GF-D8 (cell line): ENCODE data around the gene RBMS3.
"Not testable (repeated sequence)": the region's sequence is repeated elsewhere in the genome, so short reads cannot be mapped to it uniquely, and the experiment has no call there.

Source experiments
- DNase-seq: peaks from one replicate; lab custom pipeline; 2025; lab: John Stamatoyannopoulos, UW

RBMS3 gene

DNA sequence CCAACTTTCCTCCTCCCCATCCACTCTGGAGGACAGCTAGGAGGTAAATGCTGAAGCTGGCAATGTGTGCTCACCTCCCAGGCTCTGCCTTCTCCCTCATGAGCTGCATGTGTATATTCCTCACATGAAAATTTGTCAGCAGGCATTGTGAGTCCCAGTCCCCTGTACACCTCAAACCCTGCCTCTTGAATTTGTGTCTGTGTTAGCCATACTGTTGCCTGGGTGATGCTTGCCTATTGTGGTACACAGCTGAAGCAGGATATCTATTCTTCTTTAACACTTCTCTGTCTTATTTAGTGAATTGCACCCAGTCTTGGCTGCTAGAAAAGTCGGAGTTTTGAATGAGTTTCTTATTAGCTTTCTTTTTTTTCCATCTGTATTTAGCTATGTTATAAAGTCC, 739.5 kb downstream of the RBMS3 start:
- no peak for DNase-seq

DNA sequence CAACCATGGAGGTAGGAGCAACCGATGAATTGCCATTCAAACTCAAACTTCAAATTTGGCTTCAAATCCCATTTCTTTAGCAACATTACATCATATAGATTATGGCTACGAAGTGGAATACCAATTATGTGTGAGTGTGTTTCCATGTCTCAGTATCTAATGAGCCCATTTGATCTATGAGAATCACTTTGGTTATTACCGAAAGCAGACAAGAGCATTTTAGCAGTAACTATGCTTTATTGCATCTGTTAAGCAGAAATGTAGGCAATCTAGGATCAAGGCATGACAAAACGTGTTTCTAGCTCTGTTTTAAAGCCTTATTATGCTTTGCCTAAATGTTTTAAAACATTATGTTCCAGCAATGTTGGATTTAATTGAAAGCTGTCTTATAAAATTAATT, 743.6 kb downstream of the RBMS3 start:
- DNase-seq = no peak

DNA sequence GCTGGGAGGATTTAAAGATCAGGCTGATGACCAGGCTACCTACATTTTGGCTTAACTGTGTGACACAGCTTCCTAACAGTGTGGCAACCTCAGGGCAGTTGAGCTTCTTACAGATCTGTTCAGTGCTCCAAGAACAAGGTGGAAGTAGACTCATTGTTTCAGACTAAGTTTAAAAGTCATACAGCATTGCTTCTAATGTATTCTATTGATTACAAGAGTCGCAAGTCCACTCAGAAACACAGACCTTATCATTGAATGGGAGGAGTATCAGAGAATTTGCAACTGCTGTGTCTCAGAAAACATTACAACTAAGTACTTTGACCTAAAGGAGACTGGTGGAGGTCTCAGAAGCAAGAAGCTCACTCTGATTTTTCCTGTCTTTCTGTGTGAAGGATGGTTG, 746.0 kb downstream of the RBMS3 start:
- DNase-seq = no peak

DNA sequence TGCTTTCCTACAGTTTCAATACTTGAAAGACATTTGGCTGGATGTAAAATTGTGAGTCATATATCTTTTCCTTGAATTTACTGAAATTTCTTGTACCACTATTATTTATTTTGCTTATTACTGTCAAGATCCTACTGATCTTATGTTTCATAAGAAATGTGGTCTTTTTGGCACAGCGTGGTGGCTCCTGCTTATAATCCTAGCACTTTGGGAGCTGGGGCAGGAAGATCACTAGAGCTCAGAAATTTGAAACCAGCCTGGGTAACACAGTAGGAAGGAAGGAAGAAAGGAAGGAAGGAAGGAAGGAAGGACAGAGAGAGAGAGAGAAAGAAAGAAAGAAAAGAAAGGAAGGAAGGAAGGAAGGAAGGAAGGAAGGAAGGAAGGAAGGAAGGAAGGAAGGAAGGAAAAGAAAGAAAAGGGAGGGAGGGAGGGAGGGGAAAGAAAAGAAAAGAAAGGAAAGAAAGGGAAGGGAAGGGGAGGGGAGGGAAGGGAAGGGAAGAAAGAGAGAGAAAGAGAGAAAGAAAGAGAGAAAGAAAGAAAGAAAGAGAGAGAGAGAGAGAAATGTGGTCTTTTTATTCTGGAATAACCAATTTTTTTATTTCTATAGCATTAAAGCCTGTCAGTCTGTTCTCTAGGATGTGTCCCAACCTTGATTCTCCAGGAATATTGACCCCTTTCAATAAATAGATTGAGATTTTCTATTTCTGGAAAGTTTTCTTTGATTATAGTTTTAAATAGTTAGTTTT, 753.5 kb downstream of the RBMS3 start:
- no peak for DNase-seq

DNA sequence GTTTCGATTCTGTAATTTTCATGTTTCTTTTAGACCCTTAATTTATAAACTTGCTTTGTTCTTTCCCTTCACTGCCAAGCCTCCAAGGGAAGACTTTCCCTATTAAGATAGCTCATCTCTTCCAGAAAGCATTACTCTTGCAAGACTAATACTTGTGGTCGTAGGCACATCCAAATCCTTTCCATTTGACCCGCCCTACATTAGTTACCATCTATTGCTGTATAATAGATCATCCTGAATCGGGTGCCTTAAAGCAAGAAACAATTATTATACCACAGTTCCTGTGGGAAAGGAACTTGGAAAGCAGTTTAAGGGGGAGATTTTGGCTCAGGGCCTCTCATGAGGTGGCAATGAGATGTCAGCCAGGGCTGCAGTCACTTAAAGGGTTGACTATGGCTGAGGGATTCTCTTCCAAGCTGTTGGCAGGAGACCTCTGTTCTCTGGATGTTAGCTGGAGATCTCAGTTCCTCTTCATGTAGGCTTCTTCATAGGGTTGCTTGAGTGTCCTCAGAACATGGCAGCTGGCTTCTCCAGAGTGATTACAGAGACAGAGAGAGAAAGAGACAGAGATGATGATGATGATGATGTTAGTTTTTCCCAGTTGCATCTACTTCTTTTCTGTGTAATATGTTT, 755.2 kb downstream of the RBMS3 start:
- DNase-seq = no peak

DNA sequence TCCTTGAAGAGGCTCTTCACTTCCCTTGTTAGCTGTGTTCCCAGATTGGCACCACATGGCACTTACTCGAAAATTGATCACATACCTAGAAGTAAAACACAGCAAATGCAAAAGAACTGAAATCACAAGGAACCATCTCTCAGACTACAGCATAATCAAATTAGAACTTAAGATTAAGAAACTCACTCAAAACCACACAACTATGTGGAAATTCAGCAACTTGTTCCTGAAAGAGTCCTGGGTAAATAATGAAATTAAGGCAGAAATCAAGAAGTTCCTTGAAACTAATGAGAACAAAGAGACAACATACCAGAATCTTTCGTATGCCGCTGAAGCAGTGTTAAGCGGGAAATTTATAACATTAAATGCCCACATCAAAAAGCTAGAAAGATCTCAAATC, 759.3 kb downstream of the RBMS3 start:
- DNase-seq = no peak

GRCh38 chr3:30041481-30041880, 760.6 kb downstream of the RBMS3 start:
- DNase-seq = not testable (repeated sequence)

DNA sequence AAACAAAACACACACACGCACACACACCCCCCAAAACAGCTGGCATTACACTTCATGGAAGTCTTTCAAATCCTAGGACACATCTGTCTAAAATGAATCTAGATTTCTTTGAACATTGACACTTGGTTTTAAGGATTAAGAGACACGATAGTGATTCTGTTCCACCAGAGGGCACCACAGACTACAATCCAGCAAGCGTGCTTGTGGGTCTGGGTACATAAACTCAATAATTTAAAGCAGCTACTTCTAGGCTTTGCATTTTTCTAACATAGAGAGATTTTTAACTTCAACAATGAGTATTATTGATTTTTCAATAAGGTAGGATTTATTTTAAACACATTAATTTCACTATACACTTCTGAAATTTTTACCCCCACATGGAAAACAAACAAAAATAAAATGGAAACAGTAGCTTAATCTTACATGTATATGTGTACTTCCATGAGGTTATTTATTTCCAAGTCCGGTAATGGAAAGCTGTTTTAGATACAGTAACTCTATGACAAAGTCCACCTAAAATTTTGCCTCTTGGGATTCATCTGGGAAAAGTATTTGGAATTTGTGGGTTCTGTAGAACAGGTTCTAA, 761.5 kb downstream of the RBMS3 start:
- peak; percentile 16 for DNase-seq

DNA sequence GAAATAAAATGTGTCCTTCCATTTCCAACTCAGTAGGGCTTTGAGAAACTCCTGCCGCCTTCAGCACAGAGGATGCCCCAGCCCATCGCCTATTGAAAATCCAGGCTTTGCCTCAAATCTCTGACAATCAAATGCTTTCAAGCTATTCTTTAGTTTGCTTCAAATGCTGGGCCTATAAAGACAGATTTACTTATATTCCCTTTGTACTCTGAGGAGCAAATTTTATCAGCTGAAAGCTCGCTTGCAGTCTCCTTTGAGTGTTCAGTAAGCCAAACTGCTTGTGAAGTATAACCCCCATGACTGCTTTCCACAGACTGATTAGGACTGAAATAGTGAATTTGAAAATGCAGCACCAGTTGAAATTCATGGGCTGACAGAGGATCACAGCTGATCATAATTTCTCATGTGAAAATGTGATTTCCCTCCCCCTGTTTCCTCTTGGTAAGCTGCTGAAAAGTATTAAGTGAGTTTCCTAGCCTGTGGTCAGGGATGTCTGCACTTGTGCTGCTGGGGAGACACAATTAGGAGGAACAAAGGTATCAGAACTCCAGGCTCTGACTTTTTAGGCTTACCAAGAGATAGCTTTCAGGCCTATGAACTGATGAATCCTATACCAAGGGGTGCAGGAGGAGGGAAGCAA, 762.2 kb downstream of the RBMS3 start:
- DNase-seq = no peak

GRCh38 chr3:30044515-30044914, 763.6 kb downstream of the RBMS3 start:
- no peak for DNase-seq

DNA sequence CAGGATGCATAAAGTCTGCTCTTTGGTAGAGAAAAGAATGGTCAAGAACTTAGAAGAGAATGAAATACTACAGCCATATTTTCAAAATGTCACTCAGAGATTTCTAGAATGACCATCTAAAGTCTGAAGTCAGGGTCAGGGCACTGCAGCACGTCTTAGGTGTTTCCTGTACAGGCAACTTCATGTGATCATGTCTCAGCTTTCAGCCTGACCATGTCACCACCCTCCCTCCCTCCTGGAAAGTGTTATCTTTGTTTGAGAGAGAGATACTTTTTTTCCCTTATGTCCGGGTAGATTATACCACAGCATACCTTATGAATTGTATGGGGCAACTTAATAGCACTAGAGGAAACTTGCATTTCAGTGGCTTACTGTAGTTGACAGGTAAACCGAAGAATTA, 767.6 kb downstream of the RBMS3 start:
- DNase-seq = no peak

DNA sequence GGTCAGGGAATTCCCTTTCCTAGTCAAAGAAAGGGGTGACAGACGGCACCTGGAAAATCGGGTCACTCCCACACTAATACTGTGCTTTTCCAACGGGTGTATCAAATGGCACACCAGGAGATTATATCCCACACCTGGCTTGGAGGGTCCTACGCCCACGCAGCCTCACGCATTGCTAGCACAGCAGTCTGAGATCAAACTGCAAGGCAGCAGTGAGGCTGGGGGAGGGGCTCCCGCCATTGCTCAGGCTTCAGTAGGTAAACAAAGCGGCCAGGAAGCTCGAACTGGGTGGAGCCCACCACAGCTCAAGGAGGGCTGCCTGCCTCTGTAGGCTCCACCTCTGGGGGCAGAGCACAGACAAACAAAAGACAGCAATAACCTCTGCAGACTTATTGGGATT, 769.2 kb downstream of the RBMS3 start:
- not testable (repeated sequence) for DNase-seq

DNA sequence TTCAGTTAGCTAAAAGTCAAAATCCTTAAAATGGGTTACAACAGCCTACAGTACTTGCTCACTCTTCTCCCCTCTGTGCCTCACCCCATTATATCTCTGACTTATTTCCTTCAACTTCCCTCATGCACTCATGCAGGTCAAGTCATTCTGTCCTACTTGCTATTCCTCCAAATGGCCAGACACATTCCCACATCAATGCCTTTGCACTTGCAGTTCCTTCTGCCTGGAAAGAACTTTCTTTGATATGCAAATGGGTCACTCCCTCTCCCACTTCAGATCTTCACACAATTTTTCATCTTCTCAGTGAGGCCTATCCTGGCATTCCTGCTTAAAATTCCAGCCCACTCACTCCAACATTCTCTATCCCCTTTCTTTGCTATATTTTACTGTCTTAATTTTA, 778.4 kb downstream of the RBMS3 start:
- no peak for DNase-seq
